Small intestine (tissue), 7 donors: ENCODE data around the gene ENTPD8. TPM values are rescaled to one million over a fixed set of nuclear protein-coding genes. Genes with fewer than 3 reads are reported as not detected.

Source experiments
- DNase-seq, 2 donors: peaks; one replicate each; pipeline versions ENCODE4 v3.0.0 to v3.0.0-alpha.2; 2013
- FAIRE-seq: peaks from 2 replicates; lab custom pipeline; 2012; peaks lifted over from hg19 to GRCh38; lab: Jason Lieb, UNC
- H3K27ac ChIP-seq, 3 donors: one replicate each; pipeline ENCODE4 v1.5.1; 2013; ENCODE audit warnings: low read length in 2 of 3, mild to moderate bottlenecking in 2 of 3, control low read depth in 1 of 3, inconsistent platforms in 1 of 3, low read depth in 1 of 3, moderate library complexity in 1 of 3
- H3K27me3 ChIP-seq, 3 donors: one replicate each; pipeline ENCODE4 v1.6.1; 2013; ENCODE audit warnings: low read length in 3 of 3, inconsistent platforms in 1 of 3; ENCODE audit not compliant: control insufficient read depth in 3 of 3, insufficient read depth in 3 of 3
- H3K36me3 ChIP-seq, 3 donors: one replicate each; pipeline ENCODE4 v1.6.1; 2013; ENCODE audit warnings: low read length in 3 of 3, inconsistent platforms in 1 of 3, low read depth in 1 of 3, mild to moderate bottlenecking in 1 of 3, moderate library complexity in 1 of 3; ENCODE audit not compliant: control insufficient read depth in 3 of 3, insufficient read depth in 2 of 3
- H3K4me1 ChIP-seq, 3 donors: one replicate each; pipeline ENCODE4 v1.6.1; 2013; ENCODE audit warnings: low read length in 2 of 3, inconsistent platforms in 1 of 3, low read depth in 1 of 3, mild to moderate bottlenecking in 1 of 3, moderate library complexity in 1 of 3; ENCODE audit not compliant: control insufficient read depth in 3 of 3, insufficient read depth in 2 of 3
- H3K4me3 ChIP-seq, 3 donors: one replicate each; pipeline ENCODE4 v1.5.1; 2013; ENCODE audit warnings: low read length in 3 of 3, control low read depth in 1 of 3, inconsistent platforms in 1 of 3, low read depth in 1 of 3, mild to moderate bottlenecking in 1 of 3, moderate library complexity in 1 of 3
- H3K9me3 ChIP-seq, 2 donors: one replicate each; pipeline ENCODE4 v1.6.1; 2013; ENCODE audit warnings: low read depth in 1 of 2, low read length in 1 of 2; ENCODE audit not compliant: control insufficient read depth in 2 of 2, insufficient read depth in 1 of 2
- WGBS, 3 donors: extraction: QIAGEN DNeasy Blood & Tissue Kit; methylation state at CpG; one replicate each; pipeline ENCODE4 v1.1.7; 2013; 5-methylcytosine and 5-hydroxymethylcytosine counted together
- polyA plus RNA-seq, 4 donors: library from polyadenylated mRNA; stranded (reverse) in 3 of 4; unstranded in 1 of 4; fragments of 200-250 nt in 3 of 4; fragments of 120-200 nt in 1 of 4; gene quantifications; one replicate each; pipeline versions ENCODE4 v1.2.1 to v1.2.3, GENCODE V29; 2013
- donor health status: healthy with polysubstance abuse.
- donor health status: control.
- donor health status: control.
- donor health status: Bipolar disorder and iron deficiency.
- donor health status: healthy.

Gene ENTPD8
- polyA plus RNA-seq, 4 donors, result 15.9 to 85.4 (median 40.8) TPM

DNA sequence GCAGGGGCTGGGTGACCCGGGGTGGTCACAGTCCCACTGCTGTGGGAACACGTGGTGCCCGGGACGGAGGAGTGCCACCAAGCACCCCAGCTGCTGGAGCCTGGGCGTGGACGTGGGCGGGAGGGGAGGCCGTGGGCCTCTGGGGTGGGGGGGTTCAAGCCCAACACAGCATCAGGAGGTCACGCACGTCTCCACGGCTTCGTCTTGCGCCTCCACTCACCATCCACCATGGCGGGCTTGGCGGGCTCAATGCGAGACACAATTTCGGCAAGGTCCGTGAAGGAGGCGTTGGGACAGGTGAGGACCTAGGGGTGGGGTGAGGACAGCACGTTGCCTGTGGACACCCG is 20.1 kb upstream of the ENTPD8 start:
- Histone ChIP-seq H3K4me1 (peaks cover 2 to 27% (median 7%) of the 10 kb centered on the region in 3 donors), H3K9me3 (no peaks in the 10 kb centered on the region), H3K36me3 (peaks cover 0 to 18% (median 0%) of the 10 kb centered on the region in 3 donors), H3K27ac (no peak overlapping the region), H3K27me3 (peaks cover 0 to 5% (median 0%) of the 10 kb centered on the region in 3 donors), H3K4me3 (no peak overlapping the region)
- no peak for DNase-seq
- 88% methylated on average over 20 to 21 of the region's 21 CpGs for WGBS, 3 donors
- no peak for FAIRE-seq

DNA sequence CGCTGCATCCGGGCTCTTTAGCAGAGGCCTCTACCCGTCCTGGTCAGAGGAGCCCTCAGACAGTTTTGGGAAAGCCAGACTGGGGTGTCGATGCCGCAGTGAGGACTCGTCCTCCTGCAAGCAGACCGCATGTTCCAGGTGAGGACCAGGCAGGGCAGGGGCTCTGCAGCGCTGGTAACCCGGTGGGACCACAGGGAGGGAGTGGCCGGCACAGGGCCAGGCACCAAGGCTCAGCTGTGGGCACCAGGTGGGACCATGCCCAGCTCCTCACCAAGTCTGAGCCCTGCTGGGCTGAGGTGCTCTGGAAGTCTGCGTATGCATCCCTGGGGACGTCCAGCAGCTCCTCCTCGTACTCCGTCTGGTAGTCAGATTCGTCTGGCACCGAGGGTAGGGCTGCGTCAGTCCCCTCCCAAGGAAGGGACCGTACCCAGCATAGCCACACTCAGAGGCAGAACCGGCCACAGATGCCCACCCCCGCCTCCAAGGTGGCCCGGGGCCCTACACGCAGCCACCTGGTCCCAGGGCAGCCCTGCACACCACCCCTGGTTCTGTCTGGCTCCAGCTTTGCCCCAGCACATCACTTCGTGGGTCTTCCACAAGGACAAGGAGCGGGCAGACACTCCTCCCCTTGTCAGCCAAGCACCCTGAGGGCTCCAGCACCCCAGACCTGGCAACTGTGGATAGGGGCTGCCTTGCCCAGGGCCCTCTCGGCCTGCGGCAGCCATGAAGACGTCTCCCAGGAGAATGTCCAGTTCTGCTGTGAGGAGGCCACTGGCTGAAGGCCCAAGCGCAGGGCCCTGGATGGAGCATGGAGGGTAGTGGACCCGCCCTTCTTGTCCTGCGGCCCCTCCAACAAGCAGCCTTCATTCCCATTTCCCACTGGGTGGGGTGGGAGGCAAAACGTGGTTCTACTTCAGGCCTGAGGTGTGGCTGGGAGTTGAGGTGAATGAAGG is 19.5 kb upstream of the ENTPD8 start:
- Histone ChIP-seq H3K36me3 (peaks cover 0 to 25% (median 0%) of the 10 kb centered on the region in 3 donors), H3K27ac (no peak overlapping the region), H3K4me1 (peaks cover 2 to 27% (median 7%) of the 10 kb centered on the region in 3 donors), H3K9me3 (no peaks in the 10 kb centered on the region), H3K27me3 (peaks cover 0 to 5% (median 0%) of the 10 kb centered on the region in 3 donors), H3K4me3 (no peak overlapping the region)
- FAIRE-seq (no peak), DNase-seq (no peak)
- WGBS, 3 donors, result 93% methylated on average over 30 to 31 of the region's 31 CpGs

DNA sequence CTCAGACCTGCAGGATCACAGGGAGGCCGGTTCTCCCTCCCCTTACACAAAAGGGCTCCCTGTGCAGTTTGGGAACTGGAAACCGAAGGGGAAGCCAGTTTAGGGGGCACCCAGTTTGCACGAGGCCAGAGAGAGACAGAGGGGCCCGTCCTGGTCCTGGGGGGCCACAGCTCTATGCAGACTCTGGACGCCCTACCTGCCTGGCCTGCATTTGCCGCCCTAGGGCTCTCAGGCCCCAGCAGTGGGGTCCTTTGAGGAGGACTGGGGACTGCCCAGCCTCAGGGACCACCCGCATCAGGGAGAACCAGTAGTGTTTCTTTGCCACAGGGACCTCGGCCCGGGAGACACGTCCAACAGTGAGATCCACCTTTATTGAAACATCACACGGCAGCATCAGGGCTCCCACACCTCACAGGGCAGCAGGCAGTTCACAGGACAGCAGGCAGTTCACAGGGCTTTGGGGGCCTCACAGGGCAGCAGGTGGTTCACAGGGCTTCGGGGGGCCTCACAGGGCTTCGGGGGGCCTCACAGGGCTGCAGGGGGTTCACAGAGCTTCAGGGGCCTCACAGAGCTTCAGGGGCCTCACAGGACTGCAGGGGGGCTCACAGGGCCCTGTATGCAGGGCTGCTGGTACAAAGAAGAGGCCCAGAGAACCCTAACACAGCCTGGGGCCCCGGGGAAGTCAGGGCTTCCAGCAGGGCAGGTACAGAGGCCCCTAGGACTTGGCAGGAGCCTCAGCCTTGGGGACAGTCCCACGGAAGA is 18.6 kb upstream of the ENTPD8 start:
- Histone ChIP-seq H3K4me1 (peaks cover 2 to 33% (median 7%) of the 10 kb centered on the region in 3 donors), H3K27ac (peak overlapping the region; percentile 61 to 67 (median 66)), H3K4me3 (peak overlapping the region in 2 of 3 donors; percentile 55 to 75), H3K9me3 (no peaks in the 10 kb centered on the region), H3K27me3 (peaks cover 0 to 5% (median 0%) of the 10 kb centered on the region in 3 donors), H3K36me3 (peaks cover 0 to 33% (median 0%) of the 10 kb centered on the region in 3 donors)
- 30 to 43% (median 34%) methylated on average over 14 to 15 of the region's 15 CpGs for WGBS, 3 donors
- DNase-seq (no peak), FAIRE-seq (no peak)

DNA sequence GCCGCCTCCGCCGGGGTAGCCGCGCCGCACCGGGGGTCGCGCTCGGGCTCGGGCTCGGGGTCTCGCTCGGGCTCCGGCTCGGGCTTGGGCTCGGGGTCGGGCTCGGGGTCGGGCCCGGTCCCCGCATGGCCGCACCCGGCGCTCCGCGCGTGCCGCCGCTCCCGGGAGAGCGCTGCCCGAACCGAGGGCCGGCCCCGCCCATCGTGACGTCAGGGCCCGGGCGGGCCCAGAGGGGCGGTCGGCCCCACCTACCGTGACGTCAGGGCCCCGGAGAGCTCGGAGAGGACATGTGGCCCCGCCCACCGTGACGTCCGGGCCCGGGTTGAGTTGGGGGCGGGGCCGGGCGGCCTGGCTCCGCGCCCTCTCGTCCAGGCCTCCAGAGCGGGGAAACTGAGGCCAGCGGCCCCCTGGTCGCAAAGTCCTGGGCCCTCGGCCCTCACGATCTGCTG is 18.0 kb upstream of the ENTPD8 start, which contains the start of gene NSMF:
NSMF (minus strand) TSS at position 183 of the 449 bp plus-strand sequence. CDS start 232 bp downstream, outside the sequence.
- Histone ChIP-seq H3K4me3 (peak within 1 kb of the TSS; percentile 39 to 75 (median 55)), H3K27ac (peak within 1 kb of the TSS; percentile 61 to 80 (median 67)), H3K9me3 (no peaks in the 10 kb centered on the region), H3K27me3 (peaks cover 0 to 5% (median 0%) of the 10 kb centered on the region in 3 donors), H3K4me1 (peaks cover 5 to 39% (median 7%) of the 10 kb centered on the region in 3 donors), H3K36me3 (peaks cover 0 to 36% (median 0%) of the 10 kb centered on the region in 3 donors)
- DNase-seq (peak; percentile 94 to 97), FAIRE-seq (no peak)
- 0 to 1% (median 1%) methylated on average over 28 to 62 of the region's 62 CpGs for WGBS, 3 donors

DNA sequence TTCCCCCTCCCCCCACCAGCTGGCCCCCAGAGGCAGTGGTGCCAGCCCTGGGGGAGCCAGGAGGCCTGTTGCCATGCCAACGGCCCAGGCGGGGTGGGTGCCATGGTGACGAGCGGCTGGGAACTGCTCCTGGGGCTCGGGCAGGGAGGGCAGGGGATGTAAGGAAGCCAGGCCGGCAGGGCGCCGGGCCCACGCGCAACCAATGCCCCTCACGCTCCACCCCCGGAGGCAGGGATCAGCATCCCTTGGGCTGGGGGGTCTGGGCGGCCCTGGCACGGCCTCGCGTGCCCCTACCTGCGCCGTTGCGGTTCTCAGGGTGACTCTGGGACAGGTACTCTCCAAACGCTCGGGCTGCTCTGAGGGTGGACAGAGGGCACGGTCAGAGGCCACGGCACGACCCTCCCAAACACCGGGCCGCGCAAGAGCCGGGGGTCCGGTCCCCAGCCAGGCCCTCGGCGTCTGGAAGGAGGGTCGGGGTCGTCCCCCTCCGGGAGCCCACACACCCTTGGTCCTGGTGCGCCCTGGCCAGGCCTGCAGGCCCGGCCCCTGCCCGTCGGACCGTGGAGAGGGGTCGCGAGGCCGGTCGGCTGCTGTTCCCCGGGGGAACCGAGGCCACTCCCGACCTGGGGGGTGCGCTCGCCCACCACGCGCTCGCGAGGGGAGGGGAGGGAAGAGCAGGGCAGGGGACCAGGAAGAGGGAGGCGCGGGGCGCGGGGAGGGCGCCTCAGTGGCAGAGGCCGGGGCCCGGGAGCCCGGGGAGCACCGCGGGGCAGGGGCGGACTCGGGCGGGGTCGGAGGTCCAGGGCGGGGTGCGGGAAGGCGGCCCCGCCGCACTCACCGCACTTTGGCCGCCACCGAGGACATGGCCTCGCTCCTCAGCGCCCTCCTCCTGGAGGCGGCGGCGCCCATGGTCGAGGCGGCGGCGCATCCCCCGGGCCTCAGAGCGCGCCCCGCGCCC is 17.3 kb upstream of the ENTPD8 start:
- Histone ChIP-seq H3K4me3 (peak overlapping the region; percentile 39 to 75 (median 43)), H3K9me3 (no peaks in the 10 kb centered on the region), H3K4me1 (peaks cover 6 to 42% (median 8%) of the 10 kb centered on the region in 3 donors), H3K27me3 (peaks cover 0 to 5% (median 0%) of the 10 kb centered on the region in 3 donors), H3K36me3 (peaks cover 0 to 36% (median 0%) of the 10 kb centered on the region in 3 donors), H3K27ac (peak overlapping the region in 2 of 3 donors; percentile 45 to 80)
- peak; percentile 35 to 66 for DNase-seq
- 18 to 24% (median 24%) methylated on average over 35 to 88 of the region's 88 CpGs for WGBS, 3 donors
- no peak for FAIRE-seq

DNA sequence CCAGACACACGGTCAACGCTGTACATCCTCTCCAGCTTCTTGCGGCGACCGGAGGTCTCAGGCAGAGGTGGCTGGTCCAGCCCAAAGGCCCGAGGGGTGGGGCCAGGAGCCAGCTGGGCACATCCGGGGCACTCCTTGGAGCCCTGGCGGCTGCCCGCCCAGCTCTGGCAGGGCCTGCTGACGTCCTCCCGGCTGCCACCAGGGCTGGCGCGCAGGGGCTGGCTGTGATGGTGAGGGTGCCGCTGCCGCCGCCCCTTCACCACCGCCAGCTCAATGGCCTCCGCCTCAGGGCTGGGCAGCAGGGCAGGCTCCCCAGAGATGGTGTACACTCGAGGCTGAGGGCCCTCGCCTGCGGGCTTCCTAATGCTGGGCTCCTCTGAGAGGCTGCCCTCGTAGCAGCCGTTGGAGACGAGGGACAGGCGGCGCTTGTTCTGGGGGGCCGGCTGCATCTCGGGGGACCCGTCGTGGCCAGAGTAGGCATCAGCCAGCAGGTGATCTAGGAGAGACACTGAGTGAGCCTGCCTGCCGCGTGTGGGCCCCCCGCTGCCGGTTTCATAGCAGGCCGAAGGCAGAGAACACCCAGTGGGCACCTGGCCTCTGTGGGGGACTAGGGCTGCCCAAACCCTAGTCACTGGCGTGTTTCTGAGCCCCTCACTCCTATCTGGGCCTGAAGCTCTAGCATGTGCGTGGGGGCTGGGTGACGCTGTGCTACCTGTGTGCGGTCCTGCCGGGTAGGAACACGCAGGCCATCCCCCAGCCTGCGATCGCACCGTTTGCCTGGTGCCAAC is 16.4 kb upstream of the ENTPD8 start:
- peaks cover 8 to 47% (median 9%) of the 10 kb centered on the region in 3 donors for H3K4me1 ChIP-seq
- H3K4me3 ChIP-seq, result peak overlapping the region in 2 of 3 donors; percentile 43 to 75
- H3K27ac ChIP-seq, result no peak overlapping the region
- WGBS, 3 donors, result 89 to 93% (median 91%) methylated on average over 34 to 44 of the region's 44 CpGs
- peaks cover 0 to 43% (median 0%) of the 10 kb centered on the region in 3 donors for H3K36me3 ChIP-seq
- no peak for FAIRE-seq
- peaks cover 0 to 4% (median 0%) of the 10 kb centered on the region in 3 donors for H3K27me3 ChIP-seq
- no peak for DNase-seq
- no peaks in the 10 kb centered on the region for H3K9me3 ChIP-seq

DNA sequence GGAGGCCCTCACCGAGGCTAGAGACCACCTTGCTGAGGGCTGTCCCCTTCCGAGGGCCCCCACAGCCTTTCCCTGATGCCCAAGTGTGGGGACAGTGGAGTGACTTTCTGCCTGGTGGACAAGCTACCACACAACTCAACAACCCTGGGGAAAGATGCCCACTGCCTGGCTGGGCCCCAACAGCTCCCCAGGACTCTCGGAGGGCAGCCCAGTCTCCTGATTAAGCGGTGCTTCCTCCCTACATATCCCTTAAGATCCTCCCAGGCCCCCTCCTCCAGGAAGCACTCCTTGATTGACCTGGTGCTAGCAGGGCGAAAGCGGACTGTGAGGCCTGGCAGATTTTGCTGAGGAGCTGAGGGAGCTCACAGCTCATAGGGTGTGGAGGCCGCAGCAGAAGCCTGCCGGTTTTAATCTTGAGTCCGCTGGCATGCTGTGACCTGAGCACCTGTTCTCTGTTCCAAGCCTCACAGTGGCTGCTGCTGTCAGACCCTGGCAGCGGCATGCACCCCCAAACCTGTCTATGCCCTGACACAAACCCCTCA is 15.8 kb upstream of the ENTPD8 start:
- H3K27ac ChIP-seq, result no peak overlapping the region
- DNase-seq (no peak), FAIRE-seq (no peak)
- H3K36me3 ChIP-seq, result peaks cover 0 to 50% (median 0%) of the 10 kb centered on the region in 3 donors
- H3K9me3 ChIP-seq, result no peaks in the 10 kb centered on the region
- H3K4me1 ChIP-seq, result peaks cover 8 to 47% (median 9%) of the 10 kb centered on the region in 3 donors
- no peaks in the 10 kb centered on the region for H3K27me3 ChIP-seq
- H3K4me3 ChIP-seq, result no peak overlapping the region
- 84 to 90% (median 88%) methylated on average over 10 of the region's 10 CpGs for WGBS, 3 donors
